ENCODE data around the gene TXNDC8.

Gene TXNDC8

GRCh38 chr9:110278080-110278707, 59.5 kb downstream of the TXNDC8 start:
- no peak for DNase-seq (ENCODE audit: low read depth)

GRCh38 chr9:110276781-110277180, 60.9 kb downstream of the TXNDC8 start:
- no peak for DNase-seq (ENCODE audit: low read depth)

DNA sequence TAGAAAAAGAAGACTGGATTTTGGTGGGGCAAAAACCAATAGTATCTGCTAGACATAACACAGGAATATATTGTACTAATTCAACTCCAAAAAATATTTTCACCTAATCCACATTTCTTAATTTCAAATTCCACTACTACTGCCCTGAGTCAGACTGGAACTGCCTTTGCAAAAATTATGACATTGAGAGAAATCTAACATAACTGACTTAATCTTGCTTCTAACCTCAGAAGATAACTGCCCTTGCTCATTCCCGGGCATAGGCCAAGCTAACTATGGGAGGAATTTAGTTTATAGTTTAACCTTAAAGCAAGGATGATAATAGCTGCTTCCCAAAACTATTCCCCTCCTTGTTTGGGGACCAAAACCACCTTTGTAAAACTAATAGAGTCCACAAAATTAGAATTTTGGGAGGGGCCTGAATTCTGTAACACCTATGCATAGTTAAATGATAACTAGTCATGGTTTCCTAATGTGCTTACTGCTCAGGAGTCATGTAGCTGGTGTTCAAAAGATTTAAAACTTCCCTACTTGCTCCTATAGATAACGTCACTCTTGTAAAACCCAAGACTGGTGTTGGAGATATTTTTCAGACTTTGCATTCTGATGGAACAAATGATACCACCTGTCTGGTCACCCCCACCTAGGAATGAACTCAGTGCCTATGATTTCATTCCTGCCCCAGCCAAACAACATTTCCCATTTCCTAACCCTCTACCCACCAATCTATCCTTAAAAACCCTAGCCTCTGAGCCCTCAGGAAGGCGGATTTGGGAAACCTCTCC, 67.3 kb downstream of the TXNDC8 start:
- DNase-seq (ENCODE audit: low read depth), result no peak

GRCh38 chr9:110266795-110267194, 70.9 kb downstream of the TXNDC8 start:
- no peak for DNase-seq (ENCODE audit: low read depth)

GRCh38 chr9:110261632-110262031, 76.0 kb downstream of the TXNDC8 start:
- DNase-seq (ENCODE audit: low read depth), result no peak

- no peak for DNase-seq (ENCODE audit: low read depth)
Measured at GRCh38 chr9:110260911-110261310, 76.8 kb downstream of the TXNDC8 start.

DNA sequence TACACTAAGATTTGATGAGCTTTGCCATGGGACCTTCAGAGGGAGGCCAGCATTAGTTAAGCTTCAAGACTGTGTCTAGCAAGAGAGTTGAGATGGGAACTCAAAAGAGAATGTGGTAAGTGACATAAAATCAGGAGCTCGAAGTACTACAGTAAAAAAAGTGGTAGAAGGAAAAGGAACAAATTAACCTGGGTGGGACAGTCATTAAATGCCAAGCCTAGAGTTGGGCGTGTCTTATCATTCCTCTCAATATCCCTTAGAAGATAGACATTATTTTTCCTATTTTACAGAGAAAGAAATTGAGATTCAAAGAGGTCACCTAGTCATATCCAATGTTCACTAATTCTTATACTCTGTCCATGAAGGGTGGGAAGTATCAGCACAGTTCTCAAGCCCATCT, 78.1 kb downstream of the TXNDC8 start:
- no peak for DNase-seq (ENCODE audit: low read depth)

DNA sequence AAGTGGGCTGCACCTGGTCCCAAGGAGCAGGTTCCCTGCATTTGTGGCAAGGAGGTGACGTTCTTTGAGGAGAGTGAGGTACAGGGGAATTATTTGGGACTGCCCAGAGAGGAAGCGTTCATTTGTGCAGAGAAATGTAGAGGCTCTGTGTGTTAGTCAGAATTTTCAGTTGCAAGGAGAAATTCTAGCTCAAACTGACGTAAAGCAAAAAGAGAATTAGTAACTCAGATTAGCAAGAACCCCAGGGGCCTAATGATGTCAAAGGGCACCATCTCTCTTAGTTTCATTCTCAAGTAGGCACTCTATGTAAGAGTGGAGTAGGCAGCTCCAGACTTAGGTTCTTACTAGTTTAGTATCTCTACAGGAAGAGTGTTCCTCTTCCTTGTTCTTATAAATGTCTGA, 79.0 kb downstream of the TXNDC8 start:
- DNase-seq (ENCODE audit: low read depth), result no peak

DNA sequence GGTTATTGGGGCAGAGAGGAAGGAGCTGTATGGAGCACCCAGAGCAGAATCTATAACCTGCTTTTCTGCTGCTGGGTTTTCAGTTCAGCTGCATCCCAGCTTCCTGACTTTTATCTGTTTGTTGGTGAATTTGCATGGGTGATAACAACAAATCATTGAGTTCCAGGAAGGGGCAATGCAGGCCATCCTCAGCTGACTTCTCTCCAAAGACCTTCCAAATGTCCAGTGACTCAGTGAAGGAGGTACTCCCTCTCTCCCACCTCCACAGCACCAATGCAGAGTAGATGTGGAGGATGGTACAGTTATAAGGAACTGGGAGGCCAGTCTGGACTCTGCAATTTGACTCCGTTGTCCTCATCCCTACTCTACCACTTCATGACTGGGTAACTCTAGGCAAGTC, 79.7 kb downstream of the TXNDC8 start:
- no peak for DNase-seq (ENCODE audit: low read depth)

- DNase-seq (ENCODE audit: low read depth), result no peak
Measured at GRCh38 chr9:110257097-110257841, 80.4 kb downstream of the TXNDC8 start.

DNA sequence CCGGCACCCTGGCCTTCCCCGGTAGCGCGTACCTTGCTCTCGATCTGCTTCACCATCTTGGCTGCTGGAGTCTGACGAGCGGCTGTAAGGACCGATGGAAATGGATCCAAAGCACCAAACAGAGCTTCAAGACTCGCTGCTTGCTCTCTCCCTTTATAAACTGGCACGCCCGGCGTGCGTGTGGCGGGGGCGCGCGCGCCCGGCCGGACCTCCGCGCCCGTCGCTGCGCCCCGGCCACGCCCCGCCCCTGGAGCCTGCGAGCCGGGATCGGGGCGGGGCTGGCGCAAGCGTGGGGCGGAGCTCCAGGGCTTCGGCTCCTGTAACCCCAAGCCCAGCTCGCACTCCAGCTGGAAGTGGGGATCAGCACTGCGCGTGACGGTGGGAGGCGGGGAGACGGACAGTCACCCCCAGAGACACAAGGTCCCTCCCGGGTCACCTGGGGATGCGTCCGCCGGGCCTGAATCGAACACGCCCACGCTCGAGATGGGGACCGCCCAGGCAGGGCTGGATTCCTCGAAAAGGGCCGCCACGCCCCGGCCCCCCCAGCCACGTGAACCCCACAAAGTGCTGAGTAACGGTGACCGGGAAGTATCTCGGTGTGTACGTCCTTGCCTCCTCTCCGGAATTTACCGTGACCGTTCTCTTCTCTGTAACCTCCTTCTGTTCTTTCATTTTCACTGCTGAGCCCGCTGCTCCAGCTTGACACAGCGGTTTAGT, 81.1 kb downstream of the TXNDC8 start, which contains the start of gene TXN:
Gene TXN (minus strand): TSS at position 128 of the 717 bp plus-strand sequence. CDS start 72 bp downstream, at position 56.
- peak; percentile 83 for DNase-seq (ENCODE audit: low read depth)

DNA sequence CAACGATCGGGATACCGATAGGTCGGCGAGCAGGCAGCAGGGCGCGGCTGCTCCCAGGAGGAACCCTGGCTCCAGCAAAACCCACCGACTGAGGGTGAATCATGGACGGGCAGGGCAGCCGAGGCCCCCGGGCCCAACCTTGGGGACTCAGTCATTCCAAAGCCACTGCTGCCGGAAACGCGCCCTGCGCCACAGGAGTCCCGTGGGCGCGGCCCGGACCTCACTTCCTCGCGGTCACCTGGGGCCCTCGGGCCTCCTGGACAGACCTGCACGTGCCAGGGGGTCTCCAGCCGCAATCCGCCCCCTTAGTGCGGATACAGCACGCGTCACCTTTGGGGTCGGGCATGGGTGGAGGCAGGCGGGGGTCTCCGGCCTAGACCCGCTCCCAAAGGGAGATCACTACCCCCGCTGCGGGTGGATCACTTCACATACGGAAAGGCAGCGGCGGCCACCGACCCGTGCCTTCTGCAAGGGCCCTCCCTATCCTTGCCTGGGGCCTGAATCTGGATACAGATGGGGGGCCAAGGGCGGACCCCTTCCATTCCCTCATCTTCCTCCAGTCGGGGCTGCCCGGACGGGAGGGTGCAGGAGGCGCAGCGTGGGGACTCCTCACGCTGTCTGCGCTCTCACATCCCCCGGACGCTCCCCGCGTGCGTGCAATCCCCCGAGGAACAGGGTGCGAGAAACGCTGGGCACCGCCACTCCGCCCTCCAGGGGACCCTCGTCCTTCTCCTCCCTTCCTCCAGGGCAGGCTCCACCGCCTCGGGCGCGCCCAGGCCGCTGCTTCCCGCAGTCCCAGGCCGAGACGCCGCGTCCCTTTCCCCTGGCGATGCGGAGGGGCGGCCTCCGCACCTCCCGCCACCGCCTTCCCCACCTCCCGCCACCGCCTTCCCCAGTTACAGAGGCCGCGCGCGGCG, 81.9 kb downstream of the TXNDC8 start:
- DNase-seq (ENCODE audit: low read depth), result no peak

GRCh38 chr9:110255034-110255462, 82.6 kb downstream of the TXNDC8 start:
- DNase-seq (ENCODE audit: low read depth), result no peak

DNA sequence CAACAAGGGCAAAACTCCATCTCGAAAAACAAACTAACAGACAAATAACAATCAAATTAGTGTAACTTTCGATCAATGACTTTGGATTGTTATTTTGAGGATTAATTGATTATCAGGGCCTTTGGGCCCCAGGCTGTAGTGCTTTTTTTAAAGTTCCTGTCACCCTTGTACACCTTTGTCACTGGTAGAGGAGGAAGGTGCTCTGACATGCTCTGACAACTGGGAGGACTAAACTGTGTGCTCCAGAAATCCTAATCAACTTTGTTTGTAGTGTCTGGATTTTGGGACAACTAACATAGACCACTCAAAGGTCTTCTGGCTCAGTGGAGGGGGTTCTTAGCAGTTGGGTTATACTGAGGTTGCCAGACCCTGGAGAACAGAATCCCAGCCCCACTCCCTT, 83.2 kb downstream of the TXNDC8 start:
- DNase-seq (ENCODE audit: low read depth), result no peak

Data from stimulated activated CD4-positive, alpha-beta T cell treated with anti-CD3 and anti-CD28 coated beads, Interleukin-2, amount 100 ng/mL, for 4 hours (primary cell).